ENCODE data around the gene NUP42. TPM values are rescaled to one million over a fixed set of nuclear protein-coding genes. Genes with fewer than 3 reads are reported as not detected.

Gene NUP42
- total and polyA plus RNA-seq, 2 of the 13 experiments (the other 11 are each of a cell fraction or from before 2014, with no cell fraction given), result 32.0 to 51.5 TPM

DNA sequence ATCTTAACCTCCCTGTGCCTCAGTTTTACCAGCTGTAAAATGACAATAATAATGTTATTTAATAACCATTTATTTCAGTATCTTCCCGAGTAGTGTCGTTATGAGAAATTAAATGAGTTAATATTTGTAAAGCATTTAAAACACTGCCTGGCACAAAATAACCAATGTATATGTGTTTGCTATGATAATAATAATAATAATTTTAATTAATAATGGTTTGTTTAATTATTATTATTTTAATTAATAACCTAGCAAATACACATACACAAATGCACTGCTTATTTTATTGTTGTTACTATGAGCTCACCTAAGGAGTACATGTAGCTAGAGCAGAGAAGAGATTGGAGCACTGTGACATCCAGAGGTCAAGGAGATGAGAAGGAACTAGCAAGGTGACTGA lies 46.6 kb downstream of the NUP42 start:
- in situ Hi-C loops (cut with HindIII; ENCODE audit: extremely low pct_ligation_motif_present, low pct_unique_long_range_greater_than_20kb) (no loop called here), intact Hi-C loops (cut with micrococcal nuclease; ENCODE audit: unreplicated experiment) (no loop called here)
- H4K20me1 ChIP-seq (ENCODE audit: insufficient read depth, low read length), result no peaks in the 10 kb centered on the region
- WGBS (ENCODE audit: low lambda C conversion rate), result 18% methylated on average over 2 of the region's 2 CpGs
- no peak for ATAC-seq
- no peaks in the 10 kb centered on the region for H3K36me3 ChIP-seq (replicated peaks in 1 of 2; ENCODE audit: control insufficient read depth in 1 of 2, insufficient read depth in 2 of 2, low read length in 2 of 2)
- H3K27ac ChIP-seq (ENCODE audit: extremely low read length, insufficient read depth, low read length), result no peak overlapping the region
- H3K9ac ChIP-seq (ENCODE audit: insufficient read depth, low read depth, low read length), result no peak overlapping the region
- no peak overlapping the region for H3K4me3 ChIP-seq (replicated peaks in 1 of 3; ENCODE audit: insufficient read depth in 1 of 3, low read depth in 2 of 3, low read length in 3 of 3)
- TF ChIP-seq ZNF790 (CRISPR knock-in tag; IDR thresholded peaks at IDR 0.05; ENCODE audit: borderline replicate concordance), result no peak
- no peak for TF ChIP-seq ZBTB37 (CRISPR knock-in tag; IDR thresholded peaks at IDR 0.05)
- no peak for TF ChIP-seq YY1 (IDR thresholded peaks at IDR 0.05; ENCODE audit: insufficient read depth, insufficient replicate concordance, low read depth, low read length)
- TF ChIP-seq CAMTA2 (CRISPR knock-in tag; IDR thresholded peaks at IDR 0.05; ENCODE audit: borderline replicate concordance), result no peak
- no peak for TF ChIP-seq TRIM22 (IDR thresholded peaks at IDR 0.05)
- no peak for TF ChIP-seq SCMH1 (CRISPR knock-in tag; IDR thresholded peaks at IDR 0.05; ENCODE audit: borderline replicate concordance)
- TF ChIP-seq, protein P1, sequence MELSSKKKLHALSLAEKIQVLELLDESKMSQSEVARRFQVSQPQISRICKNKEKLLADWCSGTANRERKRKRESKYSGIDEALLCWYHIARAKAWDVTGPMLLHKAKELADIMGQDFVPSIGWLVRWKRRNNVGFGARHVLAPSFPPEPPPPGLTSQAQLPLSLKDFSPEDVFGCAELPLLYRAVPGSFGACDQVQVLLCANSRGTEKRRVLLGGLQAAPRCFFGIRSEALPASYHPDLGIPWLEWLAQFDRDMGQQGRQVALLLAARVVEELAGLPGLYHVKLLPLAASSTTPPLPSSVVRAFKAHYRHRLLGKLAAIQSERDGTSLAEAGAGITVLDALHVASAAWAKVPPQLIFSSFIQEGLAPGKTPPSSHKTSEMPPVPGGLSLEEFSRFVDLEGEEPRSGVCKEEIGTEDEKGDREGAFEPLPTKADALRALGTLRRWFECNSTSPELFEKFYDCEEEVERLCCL (CRISPR knock-in tag; IDR thresholded peaks at IDR 0.05; ENCODE audit: borderline replicate concordance), result no peak
- no peak for TF ChIP-seq ONECUT2 (CRISPR knock-in tag; IDR thresholded peaks at IDR 0.05)
- POLR2A ChIA-PET, result no interaction called here
- no peaks in the 10 kb centered on the region for H3K79me2 ChIP-seq (ENCODE audit: insufficient read depth, low read length)
- no peak for DNase-seq (ENCODE audit: low spot score)
- 0 out of 5 replicates have a peak, but pooled peaks cover 0 to 1% of the 10 kb centered on the region in 2 experiments for H3K27me3 ChIP-seq (ENCODE audit: control insufficient read depth in 1 of 2, insufficient read depth in 2 of 2, low read length in 2 of 2)
- BruUV-seq (replicated peaks), result no TSS peak
- no peaks in the 10 kb centered on the region for H3K9me3 ChIP-seq (ENCODE audit: low read length)
- no peaks in the 10 kb centered on the region for H3K4me1 ChIP-seq (ENCODE audit: insufficient read depth, low read length)
- H3K4me2 ChIP-seq (ENCODE audit: low read depth, low read length), result no peak overlapping the region
- FAIRE-seq, result no peak
- CTCF ChIA-PET (ENCODE audit: low intra/inter-chr PET ratio, low total read pairs), result no interaction called here
- H2AFZ ChIP-seq (ENCODE audit: low read length), result no peak overlapping the region

Data from HepG2 (cell line).